Right atrium auricular region (tissue), 2 donors: ENCODE results near the gene ULBP3. TPM values are rescaled to one million over a fixed set of nuclear protein-coding genes. Genes with fewer than 3 reads are reported as not detected.

Experiments
- DNase-seq: peaks from one replicate; pipeline ENCODE4 v3.0.0-alpha.2; 2019; ENCODE audit warnings: low spot score
- H3K27ac ChIP-seq, 2 donors: fragments of 200-600 bp; sonication (generic); 1 replicate in 1 of 2; 2 replicates in 1 of 2; pipeline ENCODE4 v1.5.1; 2016 to 2019
- H3K27me3 ChIP-seq, 2 donors: fragments of 200-600 bp; sonication (generic); one replicate each; pipeline versions ENCODE4 v1.5.1 to v1.6.0; 2017 to 2019
- H3K36me3 ChIP-seq: fragments of 200-600 bp; sonication (generic); one replicate; pipeline ENCODE4 v1.5.1; 2016
- H3K4me1 ChIP-seq, 2 donors: fragments of 200-600 bp; sonication (generic); one replicate each; pipeline versions ENCODE4 v1.5.1 to v1.6.0; 2017 to 2019
- H3K4me3 ChIP-seq, 2 donors: fragments of 200-600 bp; sonication (generic); 1 replicate in 1 of 2; 2 replicates in 1 of 2; pipeline ENCODE4 v1.5.1; 2017 to 2019; ENCODE audit warnings: mild to moderate bottlenecking in 1 of 2, moderate library complexity in 1 of 2
- H3K9me3 ChIP-seq, 2 donors: fragments of 200-600 bp; sonication (generic); one replicate each; pipeline ENCODE4 v1.5.1; 2019
- total RNA-seq, 2 donors: library from RNA; depleted of rRNA; stranded (reverse); fragments of >200 nt; gene quantifications; one replicate each; pipeline ENCODE4 v1.1.0, GENCODE V29; 2016
- TF ChIP-seq, protein P1 (sequence below), 2 donors: fragments of 200-600 bp; sonication (generic); IDR thresholded peaks; one replicate each; pipeline ENCODE4 v1.5.1; 2019; ENCODE audit warnings: antibody characterized with exemption in 2 of 2

ULBP3 gene
- total RNA-seq, 2 donors from 2014 or later = 1.4 to 2.0 TPM

DNA sequence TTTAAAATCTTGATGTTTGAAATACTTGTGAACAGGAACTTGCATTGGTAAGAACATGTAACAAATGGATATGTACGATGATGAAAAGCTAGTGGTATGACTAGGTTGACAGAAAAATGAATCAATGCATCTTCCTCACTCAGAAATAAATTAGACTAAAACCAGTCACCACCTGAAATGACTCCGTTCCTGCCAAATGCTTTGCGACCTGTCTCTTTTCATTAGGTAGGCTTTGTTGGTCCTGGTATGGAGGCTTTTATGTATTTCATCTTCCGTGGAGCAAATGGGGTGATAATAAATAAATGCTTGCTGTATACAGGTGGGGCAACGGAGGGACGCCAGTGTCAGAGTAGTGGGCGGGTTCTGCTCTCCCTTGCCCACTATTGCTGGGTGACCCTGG is 17.1 kb upstream of the ULBP3 start:
- Histone ChIP-seq H3K4me1 (no peaks in the 10 kb centered on the region), H3K27ac (no peak overlapping the region), H3K4me3 (no peak overlapping the region), H3K27me3 (no peaks in the 10 kb centered on the region), H3K36me3 (no peaks in the 10 kb centered on the region), H3K9me3 (no peaks in the 10 kb centered on the region)
- TF ChIP-seq, protein P1, sequence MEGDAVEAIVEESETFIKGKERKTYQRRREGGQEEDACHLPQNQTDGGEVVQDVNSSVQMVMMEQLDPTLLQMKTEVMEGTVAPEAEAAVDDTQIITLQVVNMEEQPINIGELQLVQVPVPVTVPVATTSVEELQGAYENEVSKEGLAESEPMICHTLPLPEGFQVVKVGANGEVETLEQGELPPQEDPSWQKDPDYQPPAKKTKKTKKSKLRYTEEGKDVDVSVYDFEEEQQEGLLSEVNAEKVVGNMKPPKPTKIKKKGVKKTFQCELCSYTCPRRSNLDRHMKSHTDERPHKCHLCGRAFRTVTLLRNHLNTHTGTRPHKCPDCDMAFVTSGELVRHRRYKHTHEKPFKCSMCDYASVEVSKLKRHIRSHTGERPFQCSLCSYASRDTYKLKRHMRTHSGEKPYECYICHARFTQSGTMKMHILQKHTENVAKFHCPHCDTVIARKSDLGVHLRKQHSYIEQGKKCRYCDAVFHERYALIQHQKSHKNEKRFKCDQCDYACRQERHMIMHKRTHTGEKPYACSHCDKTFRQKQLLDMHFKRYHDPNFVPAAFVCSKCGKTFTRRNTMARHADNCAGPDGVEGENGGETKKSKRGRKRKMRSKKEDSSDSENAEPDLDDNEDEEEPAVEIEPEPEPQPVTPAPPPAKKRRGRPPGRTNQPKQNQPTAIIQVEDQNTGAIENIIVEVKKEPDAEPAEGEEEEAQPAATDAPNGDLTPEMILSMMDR (IDR thresholded peaks at IDR 0.05) = no peak
- DNase-seq = no peak

DNA sequence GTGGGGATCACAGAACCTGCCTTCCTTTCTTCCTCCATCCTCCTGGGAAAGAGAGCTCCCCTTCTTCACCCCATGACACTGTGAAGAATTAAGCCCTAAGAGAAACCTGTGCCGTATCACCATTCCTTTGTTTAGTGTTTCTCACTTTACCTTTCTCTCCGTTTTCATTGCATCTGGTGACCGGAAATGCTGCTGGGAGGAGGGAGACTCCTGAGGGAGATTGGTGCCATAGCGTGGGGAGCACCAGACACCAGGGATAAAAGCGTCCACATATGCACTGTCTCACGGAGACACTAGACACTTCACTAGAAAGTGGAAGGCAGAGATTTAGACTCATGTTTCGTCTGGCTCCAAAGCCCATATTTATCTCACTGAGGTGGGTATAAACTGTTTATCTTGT is 15.5 kb upstream of the ULBP3 start:
- TF ChIP-seq, protein P1 (IDR thresholded peaks at IDR 0.05) = no peak
- no peaks in the 10 kb centered on the region for H3K27me3 ChIP-seq
- no peaks in the 10 kb centered on the region for H3K4me1 ChIP-seq

DNA sequence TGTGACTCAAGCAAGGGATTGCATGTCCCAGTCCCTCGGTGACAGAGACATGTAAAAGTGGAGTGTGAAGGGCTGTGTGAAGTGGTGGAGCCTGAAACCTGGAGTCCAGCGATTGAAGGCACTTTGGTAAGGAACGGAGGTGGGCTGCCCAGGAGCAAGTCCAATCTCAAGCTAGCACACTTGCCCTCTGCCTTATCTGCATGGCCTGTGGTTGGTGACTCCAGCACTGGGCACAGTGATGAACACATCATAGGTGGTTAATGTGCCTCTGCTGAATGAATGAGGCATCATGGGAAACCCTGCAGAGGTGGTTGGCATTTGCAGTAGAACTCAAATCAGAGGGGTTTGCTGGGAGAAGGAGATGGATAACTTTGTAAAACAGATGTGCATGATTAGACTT is 14.9 kb upstream of the ULBP3 start:
- Histone ChIP-seq H3K4me1 (no peaks in the 10 kb centered on the region), H3K4me3 (no peak overlapping the region), H3K27ac (no peak overlapping the region), H3K9me3 (no peaks in the 10 kb centered on the region), H3K36me3 (no peaks in the 10 kb centered on the region), H3K27me3 (no peaks in the 10 kb centered on the region)
- no peak for DNase-seq
- TF ChIP-seq, protein P1 (IDR thresholded peaks at IDR 0.05) = no peak

More for the DNA sequence above, 15.5 kb upstream of the ULBP3 start:
- DNase-seq = no peak
- Histone ChIP-seq H3K9me3 (no peaks in the 10 kb centered on the region), H3K4me3 (no peak overlapping the region), H3K36me3 (no peaks in the 10 kb centered on the region), H3K27ac (no peak overlapping the region)

DNA sequence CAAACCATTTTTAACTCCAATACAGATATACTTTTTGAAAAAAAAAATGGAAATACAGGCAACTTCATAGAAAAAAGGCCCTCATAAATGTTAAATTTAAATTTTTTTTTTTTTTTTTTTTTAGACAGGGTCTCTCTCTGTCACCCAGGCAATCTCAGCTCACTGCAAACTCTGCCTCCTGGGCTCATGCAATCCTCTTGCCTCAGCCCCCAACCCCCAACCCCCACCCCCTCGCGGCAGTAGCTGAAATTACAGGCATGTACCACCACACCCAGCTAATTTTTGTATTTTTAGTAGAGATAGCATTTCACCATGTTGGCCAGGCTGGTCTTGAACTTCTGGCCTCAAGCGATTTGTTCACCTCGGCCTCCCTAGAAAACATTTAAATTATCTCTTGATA is 12.8 kb upstream of the ULBP3 start:
- Histone ChIP-seq H3K36me3 (no peaks in the 10 kb centered on the region), H3K4me3 (no peak overlapping the region), H3K27me3 (no peaks in the 10 kb centered on the region), H3K27ac (no peak overlapping the region), H3K4me1 (no peaks in the 10 kb centered on the region), H3K9me3 (no peaks in the 10 kb centered on the region)
- TF ChIP-seq, protein P1 (IDR thresholded peaks at IDR 0.05) = no peak
- no peak for DNase-seq

DNA sequence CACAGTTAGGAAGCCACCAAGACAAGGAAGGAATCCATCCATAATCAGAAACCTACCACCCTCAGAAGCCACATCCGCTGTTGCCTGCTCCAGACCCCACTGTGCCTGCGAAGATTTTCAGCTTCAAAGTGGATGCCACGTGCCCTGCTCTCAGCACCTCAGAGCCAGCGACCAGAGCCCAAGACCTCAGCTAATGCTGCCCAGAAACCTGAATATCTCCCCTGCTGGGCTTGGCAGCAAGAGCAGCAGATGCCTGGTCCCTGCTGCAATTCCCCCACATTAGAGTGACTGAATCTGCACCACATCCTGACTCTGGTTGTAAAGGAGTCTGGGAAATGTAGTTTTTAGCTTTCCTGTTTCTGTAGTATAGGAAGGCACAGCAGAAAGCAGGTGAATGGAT is 10.7 kb upstream of the ULBP3 start:
- TF ChIP-seq, protein P1 (IDR thresholded peaks at IDR 0.05) = no peak
- no peaks in the 10 kb centered on the region for H3K36me3 ChIP-seq
- H3K9me3 ChIP-seq = no peaks in the 10 kb centered on the region
- H3K4me1 ChIP-seq = no peaks in the 10 kb centered on the region
- H3K4me3 ChIP-seq = no peak overlapping the region
- H3K27me3 ChIP-seq = no peaks in the 10 kb centered on the region
- DNase-seq = no peak
- H3K27ac ChIP-seq = no peak overlapping the region

DNA sequence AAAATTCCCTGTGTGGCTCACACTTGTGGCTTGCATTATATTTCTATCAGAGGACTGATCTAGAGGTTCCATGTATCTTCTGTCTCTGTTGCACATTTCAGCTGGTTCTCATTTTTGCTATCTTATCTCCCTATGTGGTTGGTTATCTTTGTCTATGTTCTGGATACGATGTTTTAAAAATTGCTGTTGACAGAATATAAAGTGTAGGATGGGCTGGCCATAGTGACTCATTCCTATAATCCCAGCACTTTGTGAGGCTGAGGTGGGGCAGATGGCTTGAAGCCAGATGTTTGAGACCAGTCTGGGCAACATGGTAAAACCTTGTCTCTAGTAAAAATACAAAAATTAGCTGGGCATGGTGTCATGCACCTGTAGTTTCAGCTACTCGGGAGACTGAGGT is 9.9 kb upstream of the ULBP3 start:
- H3K27me3 ChIP-seq = no peaks in the 10 kb centered on the region

More for the DNA sequence above, 9.9 kb upstream of the ULBP3 start:
- H3K27ac ChIP-seq = no peak overlapping the region
- H3K4me1 ChIP-seq = no peaks in the 10 kb centered on the region
- TF ChIP-seq, protein P1 (IDR thresholded peaks at IDR 0.05) = no peak
- H3K9me3 ChIP-seq = no peaks in the 10 kb centered on the region
- no peaks in the 10 kb centered on the region for H3K36me3 ChIP-seq
- DNase-seq = no peak
- no peak overlapping the region for H3K4me3 ChIP-seq
